Activated CD4-positive, CD25-positive, alpha-beta regulatory T cell treated with anti-CD3 and anti-CD28 coated beads, Interleukin-2, amount 50 U/mL, for 24 hours (primary cell): ENCODE measurements around the gene KIF1A.
"Not testable (repeated sequence)": the region's sequence is repeated elsewhere in the genome, so short reads cannot be mapped to it uniquely, and the experiment has no call there.

ENCODE experiments used
- ATAC-seq, 2 donors: fragments of 150-1000 bp; cut with Tn5 transposase; one replicate each; pipeline ENCODE4 v1.10.0; 2021; ENCODE audit warnings: mild to moderate bottlenecking in 1 of 2, moderate library complexity in 1 of 2

The KIF1A gene

GRCh38 chr2:240786355-240786841 lies 33.6 kb downstream of the KIF1A start:
- no peak for ATAC-seq

- ATAC-seq = no peak
Measured at GRCh38 chr2:240785424-240786335, 34.3 kb downstream of the KIF1A start.

GRCh38 chr2:240784629-240785423 lies 35.2 kb downstream of the KIF1A start:
- ATAC-seq = no peak

DNA sequence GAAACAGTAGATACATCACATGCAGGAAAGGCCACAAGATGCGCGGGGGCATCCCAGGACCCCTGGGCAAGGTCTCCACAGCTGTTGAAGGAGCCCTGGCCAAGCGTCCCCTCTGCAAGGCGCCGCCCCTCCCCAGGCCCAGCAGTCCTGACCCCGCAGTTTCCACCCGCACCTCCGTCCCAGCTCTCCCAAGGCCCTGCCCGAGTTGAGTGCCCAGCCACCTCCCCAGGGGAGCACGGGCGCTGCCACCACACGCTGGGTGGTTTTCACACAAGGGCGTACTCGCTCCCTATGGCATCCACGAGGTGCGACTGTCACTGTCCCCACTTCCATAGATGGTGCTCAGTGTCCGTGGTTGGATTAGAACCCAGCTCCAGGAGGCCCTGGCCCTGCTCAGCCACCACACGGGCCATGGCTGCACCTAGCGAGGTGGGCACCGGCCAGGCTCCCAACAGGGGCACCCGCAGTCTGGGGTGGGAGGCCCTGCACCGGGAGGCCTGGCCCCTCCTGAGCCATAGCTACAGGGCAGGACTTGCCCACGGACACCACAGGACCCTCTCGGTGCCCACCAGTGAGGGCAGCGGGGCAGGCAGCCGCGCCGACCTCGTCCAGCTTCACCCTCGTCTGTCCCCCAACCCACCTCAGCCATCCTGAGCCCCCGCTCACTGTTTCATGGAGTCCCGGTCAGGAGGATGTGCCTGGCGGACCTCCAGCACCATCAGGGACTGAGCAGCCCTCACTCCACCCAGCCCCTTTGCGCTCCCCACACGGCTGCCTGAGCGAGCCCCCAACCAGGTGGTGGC lies 36.0 kb downstream of the KIF1A start:
- ATAC-seq = no peak

- no peak for ATAC-seq
Measured at GRCh38 chr2:240782886-240783818, 36.9 kb downstream of the KIF1A start.

DNA sequence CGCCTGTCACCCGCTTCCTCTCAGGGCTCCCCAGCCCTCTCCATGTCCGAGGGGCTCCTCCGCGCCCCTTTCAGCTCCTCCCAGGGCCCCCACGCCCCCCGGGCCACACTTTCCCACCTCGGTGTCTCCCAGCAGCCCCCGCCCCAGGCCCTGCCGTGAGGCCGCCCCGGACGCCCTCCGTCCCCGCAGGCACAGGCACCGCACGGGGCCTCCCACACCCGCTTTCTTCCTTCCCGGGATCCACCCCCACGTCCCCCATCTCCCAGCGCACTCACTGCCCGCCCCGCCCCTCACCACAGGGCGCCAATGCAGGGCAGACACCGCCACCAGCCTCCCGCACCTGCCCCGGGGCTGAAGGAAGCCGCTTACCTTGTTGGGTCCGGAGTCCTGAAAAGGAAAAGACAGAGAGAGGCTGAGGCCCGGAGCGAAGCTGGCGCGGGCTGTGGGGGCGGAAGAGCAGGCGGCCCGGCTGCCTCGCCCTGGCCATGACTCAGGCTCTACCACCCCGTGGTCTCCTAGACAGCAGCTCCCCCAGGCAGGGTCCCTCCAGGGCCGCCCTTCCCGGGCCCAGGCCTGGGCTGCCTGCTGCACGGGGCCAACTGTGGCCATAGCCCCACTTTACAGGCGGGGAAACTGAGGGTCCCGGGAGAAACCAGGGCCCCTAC lies 37.7 kb downstream of the KIF1A start:
- no peak for ATAC-seq

DNA sequence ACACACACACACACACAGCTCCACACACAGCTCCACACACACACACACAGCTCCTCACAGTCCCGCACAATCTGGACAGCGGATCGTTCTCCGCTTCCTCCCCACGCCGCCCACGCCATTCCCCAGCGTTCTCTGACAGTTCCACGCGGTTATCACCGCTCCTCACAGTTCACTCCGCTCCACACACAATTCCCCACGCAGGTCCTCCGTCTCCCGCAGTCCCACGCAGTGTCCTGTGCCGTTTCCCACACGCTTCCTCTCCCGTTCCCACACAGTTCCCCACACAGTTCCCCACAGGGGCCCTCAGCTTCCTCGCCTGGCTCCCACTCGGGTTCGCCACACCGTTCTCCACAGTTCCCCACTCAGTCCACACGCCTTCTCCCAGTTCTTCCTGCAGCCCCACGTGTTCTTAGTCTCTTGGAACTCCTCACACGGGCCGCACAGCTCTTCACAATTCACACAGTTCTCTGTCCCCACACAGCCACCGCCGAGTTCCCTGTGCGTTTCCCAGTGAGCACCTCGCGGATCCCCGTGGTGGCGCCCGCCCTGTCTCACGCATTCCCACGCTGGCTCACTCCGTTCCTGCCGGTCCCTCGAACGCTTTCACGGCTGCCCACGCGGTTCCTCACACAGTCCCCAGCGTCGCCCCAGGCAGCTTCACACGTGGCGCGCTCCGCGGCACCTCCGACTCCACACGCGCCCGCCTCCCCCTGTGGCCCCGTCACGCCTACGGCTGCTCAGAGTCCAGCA lies 38.4 kb downstream of the KIF1A start:
- no peak for ATAC-seq

DNA sequence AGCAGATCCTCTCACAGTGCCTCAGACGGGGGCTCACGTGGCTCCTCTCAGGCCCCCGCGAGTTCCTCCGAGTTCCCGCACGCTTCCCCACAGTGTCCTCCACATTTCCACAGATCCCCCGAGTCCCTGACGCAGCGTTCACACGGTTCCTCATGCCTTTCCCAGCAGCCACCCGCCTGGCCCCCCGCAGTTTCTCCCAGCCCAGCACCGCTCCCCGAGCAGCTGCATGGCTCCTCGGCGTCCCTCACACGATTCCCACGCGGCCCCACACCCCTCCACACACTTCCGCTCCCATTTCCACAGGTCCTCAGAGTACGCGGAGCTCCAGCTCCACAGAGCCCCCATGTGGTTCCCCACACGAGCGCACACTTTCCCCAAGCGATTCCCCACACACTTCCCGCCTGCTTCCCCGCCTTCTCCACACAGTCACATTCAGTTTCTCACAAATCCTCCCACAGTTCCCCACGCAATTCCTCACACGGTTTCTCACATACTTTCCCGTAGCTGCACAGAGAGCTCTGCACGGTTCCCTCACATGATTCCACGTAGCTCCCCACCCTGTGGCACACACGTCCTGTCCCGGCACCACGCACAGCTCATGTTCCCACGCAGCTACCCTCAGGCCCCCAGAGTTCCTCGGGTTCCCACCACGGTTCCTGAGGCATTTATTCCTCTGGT lies 39.9 kb downstream of the KIF1A start:
- no peak for ATAC-seq

- not testable (repeated sequence) for ATAC-seq
Measured at GRCh38 chr2:240779250-240779832, 40.7 kb downstream of the KIF1A start.

DNA sequence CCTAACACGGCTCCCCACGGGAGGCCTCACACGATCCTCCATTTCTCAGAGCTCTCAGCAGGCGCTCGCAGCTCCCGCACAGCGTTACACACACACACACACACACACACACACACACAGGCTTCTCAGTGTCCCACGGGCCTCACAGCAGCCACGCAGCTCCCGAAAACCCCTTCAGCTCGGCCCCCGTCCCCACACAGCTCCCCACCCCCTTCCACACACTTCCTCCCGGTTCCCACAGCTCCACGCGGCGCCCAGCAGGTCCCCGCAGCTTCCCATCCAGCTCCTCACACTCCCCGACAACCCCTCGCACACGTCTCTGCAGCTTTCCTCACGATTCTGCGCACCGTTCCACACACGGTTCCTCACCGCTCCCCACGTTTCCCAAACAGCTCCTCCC lies 41.6 kb downstream of the KIF1A start:
- ATAC-seq = no peak

DNA sequence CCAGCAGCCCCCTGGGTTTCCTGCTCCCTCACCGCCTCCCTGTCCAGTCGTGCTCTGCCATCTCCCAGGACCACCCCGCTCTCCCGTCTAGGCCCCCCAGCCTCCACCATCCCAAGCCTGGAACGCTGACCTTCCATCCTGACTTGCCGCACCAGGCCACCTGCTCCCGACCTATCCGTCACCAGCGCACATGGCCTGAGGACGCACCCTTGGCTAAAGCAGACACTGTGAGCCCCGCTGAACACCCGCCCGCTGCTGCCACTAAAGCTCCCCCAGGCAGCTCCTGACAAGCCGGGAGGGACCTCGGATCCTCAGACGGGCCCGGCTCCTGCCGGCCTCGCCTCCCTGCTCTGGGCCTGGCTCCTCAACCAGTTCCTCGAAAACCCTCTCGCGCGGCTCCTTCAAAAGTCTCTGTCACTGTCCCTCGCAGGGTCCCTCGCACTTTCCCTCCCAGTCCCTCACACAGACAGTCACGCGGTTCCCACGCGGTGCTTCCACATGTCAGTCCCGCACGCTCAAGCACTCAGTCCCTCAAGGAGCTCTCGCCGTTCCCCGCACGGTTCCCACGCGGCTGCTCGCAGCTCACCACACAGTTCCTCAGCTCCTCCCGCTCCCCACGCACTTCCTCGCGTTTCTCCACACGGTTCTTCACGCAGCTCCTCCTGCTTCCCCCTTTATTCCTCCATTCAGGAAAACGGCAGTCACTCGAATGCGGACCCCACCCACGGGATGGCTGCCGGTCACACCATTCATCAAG lies 42.4 kb downstream of the KIF1A start:
- ATAC-seq = no peak

- ATAC-seq = no peak
Measured at GRCh38 chr2:240775905-240776304, 44.1 kb downstream of the KIF1A start.

DNA sequence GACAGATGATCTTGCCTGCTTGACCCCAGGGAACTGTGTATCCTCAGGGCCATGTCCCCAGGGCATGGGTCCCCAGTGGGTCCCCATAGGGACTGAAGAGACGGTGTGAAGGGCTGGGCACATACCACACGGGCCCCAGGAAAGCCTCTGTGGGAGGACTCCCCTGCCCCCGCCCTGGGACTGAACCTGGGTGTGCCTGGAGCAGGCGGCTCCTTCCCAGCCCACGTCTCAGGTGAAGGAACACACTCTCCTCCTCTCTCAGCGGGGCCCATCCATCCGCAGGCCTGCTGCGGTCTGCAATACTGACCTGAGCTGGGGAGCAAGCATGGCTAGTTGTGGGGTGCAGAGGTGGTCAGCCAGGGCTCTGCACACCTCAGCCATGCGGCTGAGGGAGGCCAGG lies 45.2 kb downstream of the KIF1A start:
- no peak for ATAC-seq

- no peak for ATAC-seq
Measured at GRCh38 chr2:240769096-240769495, 50.9 kb downstream of the KIF1A start.

DNA sequence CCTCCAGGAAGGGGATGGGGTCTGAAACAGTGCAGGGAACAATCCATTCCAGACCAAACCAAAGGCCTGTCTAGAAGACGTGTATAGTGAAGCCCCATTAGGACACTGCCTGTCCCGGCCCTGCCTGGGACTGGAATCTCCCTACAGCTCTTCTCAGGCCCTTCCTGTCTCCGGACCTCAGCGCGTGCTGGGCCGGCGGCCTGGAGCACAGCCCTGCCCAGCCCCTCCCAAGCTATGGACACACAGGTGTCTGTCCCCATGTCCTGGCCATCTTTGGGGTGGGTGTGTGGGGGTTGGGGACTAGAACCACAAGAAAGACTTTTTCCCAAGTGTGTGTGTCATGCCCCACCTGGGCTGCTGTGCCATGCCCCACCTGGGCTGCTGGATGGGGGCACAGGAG lies 51.8 kb downstream of the KIF1A start:
- ATAC-seq = no peak

GRCh38 chr2:240767341-240767740 lies 52.7 kb downstream of the KIF1A start:
- ATAC-seq = no peak

DNA sequence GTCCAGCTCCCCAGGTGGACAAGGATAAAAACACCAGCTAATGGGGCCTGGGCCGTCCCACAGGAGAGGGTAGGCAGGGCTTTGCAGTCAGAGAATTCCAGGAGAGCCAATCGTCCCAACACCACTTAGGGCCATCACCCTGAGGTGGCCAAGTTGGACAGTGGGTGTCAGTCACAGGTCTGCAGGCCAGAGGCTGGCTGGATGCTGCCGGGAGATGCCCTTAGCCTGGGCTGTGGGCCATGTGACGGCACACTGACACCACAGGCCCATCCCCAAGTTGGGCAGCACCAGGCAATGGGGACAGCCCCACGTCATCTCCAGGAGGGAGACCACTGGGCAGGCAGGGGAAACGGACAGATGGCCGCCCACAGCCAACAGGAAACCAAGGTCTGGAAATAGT lies 53.9 kb downstream of the KIF1A start:
- ATAC-seq = no peak

DNA sequence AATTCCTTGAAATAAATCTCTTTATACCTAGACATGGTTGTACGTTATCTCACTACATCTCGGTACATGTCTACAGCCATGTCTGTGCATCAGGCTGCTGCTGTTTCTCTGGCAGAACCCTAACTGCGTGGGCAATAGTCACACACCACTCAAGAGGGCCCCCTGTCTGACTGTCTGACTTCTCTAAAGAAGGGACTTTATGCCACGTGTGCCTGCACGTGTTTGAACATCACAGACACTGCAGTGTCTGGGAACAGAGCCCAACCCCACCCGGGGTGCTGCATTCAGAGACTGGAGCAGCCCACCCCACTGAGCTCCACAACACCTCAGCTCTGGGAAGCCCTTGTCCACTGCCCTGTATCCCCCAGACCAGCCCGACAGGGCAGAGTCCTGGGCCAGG lies 55.0 kb downstream of the KIF1A start:
- ATAC-seq = no peak

GRCh38 chr2:240764605-240765004 lies 55.4 kb downstream of the KIF1A start:
- ATAC-seq = no peak
